Measurements from ENCODE around the gene EEF2KMT.
A peak's percentile ranks its signal among the peaks of the same experiment; 100 is the strongest.
"Not testable (repeated sequence)": the region's sequence is repeated elsewhere in the genome, so short reads cannot be mapped to it uniquely, and the experiment has no call there.

EEF2KMT gene, protein sequence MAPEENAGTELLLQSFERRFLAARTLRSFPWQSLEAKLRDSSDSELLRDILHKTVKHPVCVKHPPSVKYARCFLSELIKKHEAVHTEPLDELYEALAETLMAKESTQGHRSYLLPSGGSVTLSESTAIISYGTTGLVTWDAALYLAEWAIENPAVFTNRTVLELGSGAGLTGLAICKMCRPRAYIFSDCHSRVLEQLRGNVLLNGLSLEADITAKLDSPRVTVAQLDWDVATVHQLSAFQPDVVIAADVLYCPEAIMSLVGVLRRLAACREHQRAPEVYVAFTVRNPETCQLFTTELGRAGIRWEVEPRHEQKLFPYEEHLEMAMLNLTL

DNA sequence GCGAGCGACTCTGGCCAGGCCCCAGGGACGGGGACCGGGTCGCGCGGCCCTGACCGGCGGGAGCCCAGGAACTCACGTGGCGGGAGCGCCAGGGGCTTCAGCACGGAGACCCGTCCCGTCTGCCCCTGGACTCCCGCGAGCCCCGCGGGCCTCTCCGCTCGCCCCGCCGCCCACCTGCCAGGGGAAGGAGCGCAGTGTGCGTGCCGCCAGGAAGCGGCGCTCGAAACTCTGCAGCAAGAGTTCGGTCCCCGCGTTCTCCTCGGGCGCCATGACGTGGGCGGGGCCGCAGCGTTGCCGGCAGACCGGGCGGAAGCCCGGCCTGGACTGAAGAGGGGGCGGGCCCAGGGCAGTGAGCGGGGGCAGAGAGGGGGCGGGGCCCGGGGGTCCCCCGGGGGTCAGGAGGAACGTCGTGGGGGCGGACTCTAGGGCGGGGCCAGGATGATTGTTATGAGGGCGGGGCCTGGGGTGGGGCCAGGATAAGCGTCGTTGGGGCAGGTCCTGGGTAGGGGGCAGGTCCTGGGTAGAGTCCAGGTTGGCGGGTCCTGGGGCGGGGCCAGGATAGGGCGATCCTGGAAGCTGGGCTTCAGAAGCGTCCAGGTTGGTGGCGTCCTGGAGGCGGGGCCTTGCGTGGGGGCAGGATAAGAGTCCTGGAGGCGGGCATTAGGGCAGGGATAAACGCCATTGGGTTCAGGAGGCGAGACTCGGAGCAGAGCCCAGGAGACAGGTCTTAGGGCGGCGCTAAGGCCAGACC lies at the start of gene EEF2KMT:
EEF2KMT (minus strand) TSS at position 326 of the 751 bp plus-strand sequence; CDS start at position 270, 56 bp downstream.
- peak; percentile 92 for DNase-seq (ENCODE audit: low read depth)

DNA sequence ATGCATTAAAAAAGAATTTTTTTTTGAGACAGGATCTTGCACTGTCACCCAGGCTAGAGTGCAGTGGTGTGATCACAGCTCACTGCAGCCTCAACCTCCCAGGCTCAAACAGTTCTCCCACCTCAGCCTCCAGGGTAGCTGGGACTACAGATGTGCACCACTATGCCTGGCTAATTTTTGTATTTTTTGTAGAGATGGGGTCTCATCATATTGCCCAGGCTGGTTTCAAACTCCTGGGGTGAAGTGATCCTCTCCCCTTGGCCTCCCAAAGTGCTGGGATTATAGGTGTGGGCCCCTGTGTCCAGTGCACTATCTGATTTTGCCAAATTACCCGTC lies 47.0 kb upstream of the EEF2KMT start:
- not testable (repeated sequence) for DNase-seq (ENCODE audit: low read depth)

DNA sequence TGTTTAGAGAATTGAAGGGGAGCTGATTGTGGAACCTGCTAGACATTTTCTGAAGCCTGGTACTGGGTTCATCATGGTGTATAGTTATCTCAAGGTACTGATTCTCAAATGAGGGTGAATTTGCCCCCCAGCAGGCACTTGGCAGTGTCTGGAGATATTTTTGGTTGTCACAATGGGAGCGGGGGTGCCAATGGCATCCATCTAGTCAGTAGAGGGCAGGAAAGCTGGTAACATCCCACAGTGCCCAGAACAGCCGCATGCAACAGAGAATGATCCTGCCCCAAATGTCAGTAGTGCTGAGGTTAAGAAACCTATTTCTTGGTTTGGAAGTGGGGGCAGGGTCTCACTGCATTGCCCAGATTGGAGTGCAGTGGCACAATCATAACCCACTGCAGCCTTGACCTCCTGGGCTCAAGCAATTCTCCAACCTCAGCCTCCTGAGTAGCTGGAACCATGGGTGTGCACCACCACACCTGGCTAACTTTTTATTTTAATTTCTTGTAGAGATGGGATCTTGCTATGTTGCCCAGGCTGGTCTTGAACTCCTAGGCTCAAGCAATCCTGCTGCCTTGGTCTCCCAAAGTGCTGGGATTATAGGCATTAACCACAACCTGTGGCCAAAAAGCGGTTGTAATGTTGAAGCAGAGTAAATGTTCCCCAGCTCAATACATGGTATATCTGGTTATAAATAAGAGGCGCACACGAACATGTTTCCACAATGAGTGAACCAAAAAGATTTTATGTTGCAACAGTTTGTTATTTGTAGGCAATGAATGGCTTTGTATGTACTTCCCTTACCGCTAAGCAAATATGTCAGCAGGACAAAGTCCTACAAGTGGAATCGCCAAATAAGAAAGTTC lies 46.4 kb upstream of the EEF2KMT start:
- no peak for DNase-seq (ENCODE audit: low read depth)

DNA sequence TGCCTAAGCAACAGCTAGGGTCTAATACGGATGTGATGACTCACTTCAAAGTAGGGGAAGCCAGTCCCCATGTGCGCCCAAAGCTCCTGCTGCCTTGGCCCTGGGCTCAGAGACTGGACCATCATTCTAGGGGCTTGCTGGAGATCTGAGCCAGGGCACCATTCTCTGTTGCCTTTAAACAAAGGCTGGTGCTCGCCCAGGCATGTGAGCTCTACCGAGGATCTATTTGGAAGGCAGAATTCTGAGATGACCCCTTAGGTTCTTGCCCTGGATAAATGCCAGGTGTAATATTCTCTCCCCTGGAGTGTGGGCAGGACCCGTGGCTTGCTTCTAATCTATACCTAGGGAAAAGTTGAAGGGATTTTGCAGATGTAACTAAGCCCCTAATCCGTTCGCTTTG lies 42.6 kb upstream of the EEF2KMT start:
- DNase-seq (ENCODE audit: low read depth): not testable (repeated sequence)

DNA sequence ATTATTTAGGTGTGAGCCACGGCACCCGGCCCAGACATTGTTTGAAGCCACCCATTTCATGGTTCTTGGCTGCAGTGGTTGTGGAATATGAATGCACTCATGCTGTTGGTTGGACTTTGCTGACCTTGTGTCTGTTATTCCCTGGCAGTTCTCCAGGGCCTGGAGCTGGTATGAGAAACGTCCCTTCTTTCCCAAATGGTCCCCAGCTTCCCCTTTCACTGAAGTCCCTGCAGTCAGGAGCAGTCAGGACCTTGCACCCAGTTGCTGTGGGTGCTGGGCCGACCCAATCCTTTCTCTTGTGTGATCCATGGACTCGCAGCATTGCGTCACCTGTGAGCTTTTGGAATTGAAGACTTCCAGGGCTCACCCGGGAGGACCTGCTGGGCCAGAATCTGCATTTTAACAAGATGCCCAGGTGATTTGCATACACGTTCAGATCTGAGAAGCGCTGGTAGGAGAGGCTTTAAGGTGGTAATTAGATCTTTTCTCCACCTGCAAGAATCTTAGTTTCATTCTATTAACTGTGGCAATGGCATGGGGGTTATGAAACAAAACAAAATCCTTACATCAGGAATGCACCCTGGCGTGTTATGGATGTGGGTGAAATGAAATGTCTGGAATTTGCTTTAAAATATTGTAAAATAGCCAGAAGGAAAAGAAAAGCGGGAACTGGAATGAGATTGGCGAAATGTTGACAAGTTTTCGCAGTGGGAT lies 37.3 kb upstream of the EEF2KMT start:
- DNase-seq (ENCODE audit: low read depth): not testable (repeated sequence)

DNA sequence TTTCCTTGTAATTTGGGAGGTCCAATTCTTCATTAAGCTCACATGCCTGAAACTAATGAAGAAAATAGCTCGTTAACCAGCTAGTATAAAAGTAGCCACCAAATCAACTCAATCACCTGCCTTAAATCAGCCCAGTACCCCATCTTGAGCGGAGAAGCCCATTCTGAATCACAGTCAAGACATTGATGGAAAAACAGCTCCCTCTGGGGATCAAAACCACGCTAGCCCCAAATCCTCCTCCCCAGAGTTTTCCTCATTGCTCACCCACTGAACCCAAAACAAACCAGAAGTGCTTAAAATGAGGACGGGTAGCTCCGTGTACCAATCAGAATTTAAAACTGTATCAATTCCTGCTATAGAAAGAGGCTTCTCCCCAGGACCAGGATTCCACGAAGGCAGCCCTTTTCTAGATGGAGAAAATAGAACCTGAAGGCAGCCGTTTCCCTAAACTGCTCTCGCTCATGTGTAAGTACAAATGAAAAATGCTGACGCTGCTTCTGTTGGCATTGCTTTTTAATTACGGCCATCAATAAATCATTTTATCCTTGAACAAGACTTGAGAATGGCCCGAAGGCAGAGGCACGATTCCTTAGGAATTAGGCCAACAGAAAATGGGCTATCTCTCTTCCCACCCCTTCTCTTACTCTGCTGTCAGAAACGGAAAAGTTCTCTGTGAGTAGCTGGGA lies 35.5 kb upstream of the EEF2KMT start:
- DNase-seq (ENCODE audit: low read depth): not testable (repeated sequence)

DNA sequence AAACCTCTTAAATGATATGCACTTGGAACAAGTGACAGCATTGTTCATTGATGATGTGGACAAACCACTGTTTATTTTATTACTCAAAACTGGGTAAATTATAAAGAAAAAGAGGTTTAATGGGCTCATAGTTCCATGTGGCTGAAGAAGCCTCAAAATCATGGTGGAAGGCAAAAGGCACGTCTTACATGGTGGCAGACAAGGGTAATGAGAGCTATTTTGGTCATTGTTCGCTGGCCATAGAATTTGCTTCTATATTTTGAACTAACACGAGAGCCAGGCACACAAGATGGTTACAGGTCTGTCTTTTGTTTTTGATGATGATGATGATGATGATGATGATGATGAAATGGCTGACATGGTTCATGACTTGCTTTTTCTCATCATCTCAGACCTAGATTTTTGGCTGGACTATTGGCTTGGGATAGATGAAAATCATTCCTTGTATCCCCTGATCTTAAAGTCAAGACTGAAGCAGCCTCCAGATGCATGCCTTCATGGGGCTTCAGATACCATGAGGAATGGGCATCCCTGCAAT lies 33.9 kb upstream of the EEF2KMT start:
- DNase-seq (ENCODE audit: low read depth): not testable (repeated sequence)

DNA sequence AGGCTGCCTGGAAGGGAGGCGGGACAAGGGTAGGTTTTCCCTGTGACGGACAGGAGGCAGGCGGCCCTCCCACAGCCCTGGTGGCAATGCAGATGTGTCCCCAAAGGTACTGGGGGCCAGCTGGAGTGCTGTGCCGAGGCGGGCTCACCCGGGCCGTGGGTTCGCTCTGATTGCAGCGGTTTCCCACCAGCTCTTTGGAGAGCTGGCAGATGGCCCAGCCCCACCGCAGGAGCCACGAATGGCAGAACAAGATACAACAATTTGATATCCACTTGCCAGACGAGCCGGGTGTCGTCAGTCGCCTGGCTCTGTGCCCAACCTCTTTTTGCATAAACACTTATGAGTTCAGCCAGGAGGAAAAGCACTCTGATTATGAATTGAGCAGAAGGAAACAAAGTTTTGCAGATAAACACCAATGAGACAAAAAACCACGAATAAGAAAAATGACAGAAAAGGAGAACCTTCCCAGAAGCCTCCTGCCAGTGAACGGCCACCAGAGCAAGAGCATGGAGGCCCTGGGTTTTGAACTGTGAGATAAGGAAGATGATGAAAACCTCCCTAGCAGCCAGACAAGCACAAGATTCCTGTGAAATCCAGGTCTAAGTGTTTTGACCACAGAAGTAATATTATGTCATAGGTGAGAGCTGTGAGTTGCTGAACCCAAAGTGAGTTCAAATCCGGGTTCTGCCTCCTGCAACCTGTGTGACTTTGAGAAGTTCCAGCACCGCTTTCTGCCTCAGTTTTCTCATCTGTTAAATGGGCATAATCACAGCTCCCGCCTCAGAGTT lies 19.9 kb upstream of the EEF2KMT start:
- DNase-seq (ENCODE audit: low read depth): not testable (repeated sequence)

DNA sequence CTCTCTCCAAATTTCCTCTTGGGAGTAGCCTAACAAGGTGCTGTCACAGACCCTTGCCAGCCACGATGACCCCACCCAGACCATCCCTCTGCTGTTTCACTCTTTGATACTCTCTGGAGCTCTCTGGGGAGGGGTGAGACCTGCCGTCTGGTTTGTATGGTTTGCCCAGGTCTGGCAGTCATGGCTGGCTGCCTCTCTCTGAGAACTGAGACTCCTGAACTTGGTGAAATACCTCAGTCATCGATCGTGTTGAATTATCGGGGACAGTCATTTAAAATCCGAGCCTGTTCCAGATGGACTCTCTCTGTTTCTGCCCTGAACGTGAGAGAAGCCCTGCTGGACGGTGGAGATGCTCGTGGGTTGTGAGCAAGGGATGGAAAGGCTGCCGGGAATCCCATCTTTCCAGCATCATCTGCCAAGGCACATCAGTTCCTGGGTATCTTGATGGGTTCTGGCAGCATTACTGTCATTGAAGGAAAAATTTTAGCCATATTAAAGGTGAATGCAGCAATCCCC lies 19.2 kb upstream of the EEF2KMT start:
- not testable (repeated sequence) for DNase-seq (ENCODE audit: low read depth)

DNA sequence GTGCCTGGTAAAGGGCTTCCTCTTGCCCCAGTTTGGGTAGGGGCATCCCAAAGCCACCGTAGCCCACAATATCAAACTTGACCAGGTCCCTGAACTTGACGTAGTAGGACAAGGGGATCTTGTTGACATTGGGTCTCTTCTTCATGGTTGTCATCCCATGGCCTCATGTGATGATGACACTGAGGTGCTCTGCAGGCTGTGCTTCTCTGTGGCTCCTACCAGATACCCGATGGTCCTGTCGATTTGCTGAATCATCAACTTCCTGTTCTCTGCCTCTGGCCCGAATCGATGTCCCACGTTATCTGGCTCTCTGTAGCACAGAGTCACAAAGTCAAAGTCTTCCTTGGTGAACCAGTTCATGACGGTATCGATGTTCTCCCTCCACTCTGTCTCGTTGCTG lies 13.3 kb upstream of the EEF2KMT start:
- DNase-seq (ENCODE audit: low read depth): not testable (repeated sequence)

DNA sequence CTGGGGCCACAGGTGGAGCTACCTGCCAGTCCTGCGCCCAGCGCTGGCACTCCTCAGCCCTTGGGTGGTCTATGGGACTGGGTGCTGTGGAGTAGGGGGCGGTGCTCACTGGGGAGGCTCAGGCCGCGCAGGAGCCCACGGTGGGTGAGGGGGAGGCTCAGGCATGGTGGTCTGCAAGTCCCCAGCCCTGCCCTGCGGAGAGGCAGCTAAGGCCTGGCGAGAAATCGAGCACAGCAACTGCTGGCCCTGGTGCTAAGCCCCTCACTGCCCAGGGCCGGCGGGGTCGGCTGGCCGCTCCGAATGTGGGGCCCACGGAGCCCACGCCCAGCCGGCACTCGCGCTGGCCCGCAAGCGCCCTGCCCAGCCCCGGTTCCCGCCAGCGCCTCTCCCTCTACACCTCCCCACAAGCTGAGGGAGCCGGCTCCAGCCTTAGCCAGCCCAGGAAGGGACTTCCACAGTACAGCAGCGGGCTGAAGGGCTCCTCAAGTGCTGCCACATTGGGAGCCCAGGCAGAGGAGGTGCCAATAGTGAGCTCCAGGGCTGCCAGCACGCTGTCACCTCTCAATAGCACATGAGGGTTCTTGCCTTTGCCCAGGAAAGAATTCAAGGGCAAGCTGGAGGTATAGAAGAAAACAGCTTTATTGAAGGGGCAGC lies 11.0 kb upstream of the EEF2KMT start:
- DNase-seq (ENCODE audit: low read depth): no peak

DNA sequence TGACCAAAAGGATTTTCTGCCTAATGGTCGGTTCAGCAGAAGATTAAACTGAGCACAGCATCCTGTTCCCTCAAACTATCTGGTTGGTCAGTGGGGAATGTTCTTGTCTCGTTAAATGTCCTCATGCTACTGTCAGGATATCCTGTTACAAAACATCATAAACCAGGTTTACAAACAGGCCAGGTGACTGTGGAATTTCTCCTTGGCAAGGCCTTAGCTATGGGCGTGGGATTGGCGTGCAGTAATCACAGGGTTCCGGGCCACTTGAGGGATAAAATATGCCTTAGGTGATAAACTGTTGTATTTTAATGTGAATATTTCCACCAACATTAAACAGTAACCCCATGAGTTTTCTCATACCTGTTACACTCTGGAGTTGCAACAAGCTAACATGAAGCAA lies 7.4 kb upstream of the EEF2KMT start:
- DNase-seq (ENCODE audit: low read depth): not testable (repeated sequence)

DNA sequence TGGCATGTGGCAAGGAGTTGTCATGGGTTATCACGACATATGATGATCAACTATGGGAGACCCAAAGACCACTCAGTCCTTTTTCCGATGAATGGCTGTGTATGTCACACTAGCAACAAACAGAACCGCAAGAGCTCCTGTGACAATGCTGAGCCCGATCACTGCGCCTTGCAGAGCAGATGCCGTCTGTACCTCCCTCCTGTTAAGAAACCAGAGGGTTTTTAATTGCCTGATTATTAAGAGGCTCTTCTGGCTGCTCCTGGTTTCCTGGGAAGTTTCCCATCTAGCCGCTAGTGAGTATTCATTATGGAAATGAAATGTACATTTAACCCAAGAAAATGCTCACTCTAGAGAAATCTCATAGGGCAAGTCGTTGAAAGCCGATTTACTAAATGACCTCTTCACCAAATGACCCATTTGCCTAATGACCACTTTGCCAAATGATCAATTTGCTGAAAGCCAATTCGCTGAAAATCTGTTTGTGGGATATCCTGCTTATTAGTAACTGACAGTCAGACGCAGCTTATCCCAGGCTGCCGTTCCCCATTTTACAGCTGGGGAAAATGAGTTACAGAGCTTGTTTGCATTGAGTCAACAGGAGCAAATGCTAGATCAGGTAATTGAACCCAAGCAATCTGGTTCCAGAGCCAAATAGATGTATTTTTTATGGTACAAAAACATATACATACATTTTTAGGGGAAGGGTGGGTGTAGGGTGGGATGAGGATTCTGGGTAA lies 5.9 kb upstream of the EEF2KMT start:
- not testable (repeated sequence) for DNase-seq (ENCODE audit: low read depth)

DNA sequence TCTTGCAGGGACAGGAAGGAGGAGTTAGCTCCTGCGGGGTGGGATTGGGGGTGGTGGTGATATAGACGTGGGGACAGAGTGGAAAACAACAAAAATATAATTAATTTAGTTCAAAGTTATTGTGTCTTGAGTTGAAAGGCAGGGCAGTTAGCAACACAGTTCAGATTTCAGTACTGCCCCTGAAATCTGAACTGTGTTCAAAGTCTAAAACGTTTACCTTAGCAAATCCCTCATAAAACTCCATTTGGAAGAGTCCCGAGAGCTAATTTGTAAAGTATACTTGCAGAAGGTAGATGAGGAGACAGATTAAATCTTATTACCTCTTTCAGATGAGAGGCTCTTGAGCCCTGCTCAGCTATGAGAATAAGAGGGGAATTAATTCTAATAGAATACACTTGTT lies 1.6 kb upstream of the EEF2KMT start:
- not testable (repeated sequence) for DNase-seq (ENCODE audit: low read depth)

DNA sequence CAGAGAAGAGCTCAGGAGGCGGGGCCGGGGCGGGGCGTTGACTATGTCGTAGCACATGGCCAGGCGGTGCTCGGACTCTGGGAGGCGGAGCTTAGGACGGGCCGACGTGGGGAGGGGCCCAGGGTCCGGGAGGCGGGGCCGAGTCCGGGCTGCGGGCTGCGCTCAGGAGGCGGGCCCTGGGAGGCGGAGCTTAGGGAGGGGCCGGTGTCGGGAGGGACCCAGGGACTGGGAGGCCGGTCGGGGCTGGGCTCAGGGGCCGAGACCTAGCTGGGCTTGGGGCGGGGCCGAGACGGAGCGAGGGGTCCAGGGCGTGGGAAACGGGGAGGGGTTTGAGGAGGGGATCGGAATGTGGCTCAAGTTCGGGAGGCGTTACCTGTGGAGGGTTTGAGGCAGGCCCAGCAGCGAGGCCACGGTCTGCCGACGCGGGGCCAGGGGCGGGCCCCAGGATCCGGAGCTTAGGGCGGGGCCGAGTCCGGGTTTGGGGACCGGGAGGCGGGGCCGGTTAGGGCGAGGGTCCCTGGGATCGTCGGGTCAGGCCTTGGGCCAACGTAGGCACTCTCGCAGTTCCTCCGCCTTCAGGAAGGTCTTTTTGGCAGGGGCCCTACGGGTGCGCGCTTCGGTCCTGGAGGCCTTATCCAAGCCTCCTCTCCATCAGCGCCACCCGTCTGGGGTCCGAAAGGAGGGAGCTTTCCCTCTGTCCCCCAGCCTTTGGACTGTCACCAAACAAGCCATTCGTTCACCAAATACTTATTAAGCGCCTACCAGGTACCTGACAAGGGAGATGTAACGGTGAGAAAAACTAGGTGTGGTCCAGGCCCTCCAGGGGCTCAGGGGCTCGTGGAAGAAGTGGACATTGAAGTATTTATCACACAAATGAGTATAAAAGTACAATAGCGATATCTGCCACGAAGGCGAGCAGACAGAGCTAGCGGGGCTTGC lies 895 bp upstream of the EEF2KMT start:
- not testable (repeated sequence) for DNase-seq (ENCODE audit: low read depth)

DNA sequence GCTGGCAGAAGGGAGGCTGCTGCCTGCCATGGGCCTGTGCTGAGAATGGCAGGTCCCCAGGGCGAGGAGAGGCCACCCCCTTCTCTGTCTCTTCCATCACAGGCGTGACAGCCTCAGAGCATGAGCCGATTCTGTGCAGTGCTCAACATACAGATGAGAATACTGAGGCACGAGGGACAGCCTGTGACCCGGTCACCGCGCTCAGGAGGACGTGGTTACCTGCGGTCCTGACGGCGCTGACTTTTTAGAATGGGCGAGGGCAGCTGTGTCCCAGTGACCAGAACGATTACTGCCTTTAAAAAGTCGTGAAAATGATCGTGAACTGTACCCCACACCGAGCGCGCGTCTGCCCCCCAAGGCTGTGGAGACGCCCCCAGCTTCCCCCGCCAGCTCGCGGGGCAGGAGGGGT lies 530 bp downstream of the EEF2KMT start:
- not testable (repeated sequence) for DNase-seq (ENCODE audit: low read depth)

DNA sequence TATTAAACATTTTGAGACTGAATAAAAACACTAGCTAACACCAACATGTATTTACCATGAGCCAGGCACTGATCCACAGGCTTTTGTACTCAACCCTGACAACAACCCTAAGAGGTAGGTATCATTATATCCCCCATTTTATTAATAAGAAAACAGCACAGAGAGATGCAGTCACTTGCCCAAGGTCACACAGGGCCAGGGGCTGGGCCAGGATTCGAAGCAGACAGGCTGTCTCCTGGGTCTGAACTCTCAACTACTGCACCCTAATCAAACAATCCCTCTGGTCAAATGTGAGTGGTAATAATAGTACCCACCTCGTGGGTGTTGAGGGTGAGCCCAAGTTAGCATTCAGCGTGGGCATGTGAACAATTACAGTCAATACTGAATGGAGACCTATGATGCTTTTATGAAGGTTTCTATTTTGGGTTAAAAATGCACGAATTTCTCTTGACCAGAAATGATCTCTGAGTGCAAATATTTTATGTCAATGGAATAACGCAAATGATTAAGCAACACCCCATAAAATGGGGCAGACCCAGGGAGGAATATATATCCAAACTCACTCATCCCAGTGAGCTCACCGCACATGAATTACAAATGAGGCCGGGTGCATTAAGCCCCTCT lies 1.0 kb downstream of the EEF2KMT start:
- DNase-seq (ENCODE audit: low read depth): not testable (repeated sequence)
